OCI-LY1 (cell line): ENCODE data around the gene PRMT7.

Source experiments
- H2AFZ ChIP-seq: fragments of 200-600 bp; sonication (generic), shearing (Covaris generic); 2 replicates; pipeline ENCODE4 v1.6.0; 2014; ENCODE audit warnings: antibody characterized with exemption, mild to moderate bottlenecking, low read length
- H3F3A ChIP-seq: fragments of 200-600 bp; sonication (generic), shearing (Covaris generic); 2 replicates; pipeline ENCODE4 v1.6.0; 2014; ENCODE audit warnings: mild to moderate bottlenecking, antibody characterized with exemption, low read length, moderate library complexity; ENCODE audit not compliant: insufficient read depth
- H3K27ac ChIP-seq: fragments of 200-600 bp; sonication (generic); 2 replicates; pipeline ENCODE4 v1.5.1; 2014; ENCODE audit warnings: low read length, mixed run types, mild to moderate bottlenecking, low read depth; ENCODE audit not compliant: poor library complexity, severe bottlenecking
- H3K27me3 ChIP-seq: fragments of 200-600 bp; sonication (generic); 2 replicates; pipeline ENCODE4 v1.6.0; 2014; ENCODE audit warnings: antibody characterized with exemption, mild to moderate bottlenecking, low read length, moderate library complexity; ENCODE audit not compliant: insufficient read depth
- H3K36me3 ChIP-seq: fragments of 200-600 bp; sonication (generic); 2 replicates; pipeline ENCODE4 v1.6.1; 2014; ENCODE audit warnings: mild to moderate bottlenecking, antibody characterized with exemption, low read length, moderate library complexity, mixed read lengths; ENCODE audit not compliant: insufficient read depth
- H3K4me1 ChIP-seq: fragments of 200-600 bp; sonication (generic); 2 replicates; pipeline ENCODE4 v1.5.1; 2014; ENCODE audit warnings: mild to moderate bottlenecking, low read length, moderate library complexity; ENCODE audit not compliant: insufficient read depth, severe bottlenecking
- H3K4me2 ChIP-seq: fragments of 200-600 bp; sonication (generic), shearing (Covaris generic); 2 replicates; pipeline ENCODE4 v1.6.1; 2014; ENCODE audit warnings: low read length
- H3K4me3 ChIP-seq: fragments of 200-600 bp; sonication (generic); 2 replicates; pipeline ENCODE4 v1.5.1; 2014; ENCODE audit warnings: low read length, low read depth, mild to moderate bottlenecking, mixed read lengths; ENCODE audit not compliant: poor library complexity, severe bottlenecking
- H3K79me2 ChIP-seq: fragments of 200-600 bp; shearing (Covaris generic); 2 replicates; pipeline ENCODE4 v1.6.1; 2016; ENCODE audit warnings: mixed run types, low read length, mixed read lengths; ENCODE audit not compliant: insufficient read depth
- H3K9ac ChIP-seq: fragments of 200-600 bp; sonication (generic), shearing (Covaris generic); 2 replicates; pipeline ENCODE4 v1.6.1; 2014; ENCODE audit warnings: mild to moderate bottlenecking, low read length, mixed read lengths
- H3K9me2 ChIP-seq: fragments of 200-600 bp; sonication (generic), shearing (Covaris generic); 2 replicates; pipeline ENCODE4 v1.6.1; 2014; ENCODE audit warnings: low read depth, mild to moderate bottlenecking, low read length, mixed read lengths
- H3K9me3 ChIP-seq: fragments of 200-600 bp; shearing (Covaris generic); 2 replicates; pipeline ENCODE4 v1.6.1; 2014; ENCODE audit warnings: low read length, mixed read lengths
- H4K20me1 ChIP-seq: fragments of 200-600 bp; sonication (generic), shearing (Covaris generic); 2 replicates; pipeline ENCODE4 v1.6.0; 2016; ENCODE audit warnings: mild to moderate bottlenecking, low read length; ENCODE audit not compliant: insufficient read depth
- EZH2 ChIP-seq: fragments of 200-600 bp; sonication (generic), shearing (Covaris generic); IDR thresholded peaks from 2 replicates; pipeline ENCODE4 v1.8.0; 2017; ENCODE audit warnings: borderline replicate concordance, mixed run types, mild to moderate bottlenecking, antibody characterized with exemption, low read length, moderate library complexity, mixed read lengths
- TF ChIP-seq, protein P1 (sequence below): fragments of 200-600 bp; sonication (generic), shearing (Covaris generic); IDR thresholded peaks from 2 replicates; pipeline ENCODE4 v1.5.1; 2017; ENCODE audit warnings: mild to moderate bottlenecking, antibody characterized with exemption, low read length, moderate library complexity, mixed read lengths

PRMT7 gene

DNA sequence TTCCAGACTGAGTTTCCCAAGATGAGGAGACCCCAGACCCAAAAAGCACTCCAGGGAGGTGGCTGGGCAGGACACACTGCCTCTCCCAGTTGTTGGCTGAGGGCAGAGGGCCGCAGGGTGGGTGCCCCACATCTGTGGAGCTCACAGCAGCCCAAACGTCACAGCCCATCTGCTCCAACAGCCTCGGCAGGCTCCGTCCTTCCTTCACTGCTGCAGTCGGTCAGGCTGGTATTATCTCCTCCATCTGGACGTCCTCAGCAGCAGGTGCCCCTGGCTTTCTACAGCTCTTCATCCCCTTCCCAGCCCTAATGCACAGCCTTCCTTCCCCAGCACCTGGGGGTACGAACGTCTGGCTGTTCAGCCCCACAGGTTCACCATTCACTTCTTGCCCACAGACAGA lies 55.2 kb downstream of the PRMT7 start:
- Histone ChIP-seq H3K9me2 (no peaks in the 10 kb centered on the region), H3K79me2 (no peaks in the 10 kb centered on the region), H3K9ac (no peak overlapping the region), H3K4me3 (no peak overlapping the region), H3F3A (no peaks in the 10 kb centered on the region), H3K27ac (no peak overlapping the region), H3K27me3 (peaks cover 17% of the 10 kb centered on the region), H3K4me1 (peaks cover 10% of the 10 kb centered on the region), H3K4me2 (no peak overlapping the region), H3K9me3 (no peaks in the 10 kb centered on the region), H4K20me1 (no peaks in the 10 kb centered on the region), H2AFZ (no peak overlapping the region), H3K36me3 (peaks cover under 1% of the 10 kb centered on the region; the same call in 1 of the 2 replicates)
- TF ChIP-seq, protein P1, sequence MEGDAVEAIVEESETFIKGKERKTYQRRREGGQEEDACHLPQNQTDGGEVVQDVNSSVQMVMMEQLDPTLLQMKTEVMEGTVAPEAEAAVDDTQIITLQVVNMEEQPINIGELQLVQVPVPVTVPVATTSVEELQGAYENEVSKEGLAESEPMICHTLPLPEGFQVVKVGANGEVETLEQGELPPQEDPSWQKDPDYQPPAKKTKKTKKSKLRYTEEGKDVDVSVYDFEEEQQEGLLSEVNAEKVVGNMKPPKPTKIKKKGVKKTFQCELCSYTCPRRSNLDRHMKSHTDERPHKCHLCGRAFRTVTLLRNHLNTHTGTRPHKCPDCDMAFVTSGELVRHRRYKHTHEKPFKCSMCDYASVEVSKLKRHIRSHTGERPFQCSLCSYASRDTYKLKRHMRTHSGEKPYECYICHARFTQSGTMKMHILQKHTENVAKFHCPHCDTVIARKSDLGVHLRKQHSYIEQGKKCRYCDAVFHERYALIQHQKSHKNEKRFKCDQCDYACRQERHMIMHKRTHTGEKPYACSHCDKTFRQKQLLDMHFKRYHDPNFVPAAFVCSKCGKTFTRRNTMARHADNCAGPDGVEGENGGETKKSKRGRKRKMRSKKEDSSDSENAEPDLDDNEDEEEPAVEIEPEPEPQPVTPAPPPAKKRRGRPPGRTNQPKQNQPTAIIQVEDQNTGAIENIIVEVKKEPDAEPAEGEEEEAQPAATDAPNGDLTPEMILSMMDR, result no peak
- TF ChIP-seq EZH2, result no peak

DNA sequence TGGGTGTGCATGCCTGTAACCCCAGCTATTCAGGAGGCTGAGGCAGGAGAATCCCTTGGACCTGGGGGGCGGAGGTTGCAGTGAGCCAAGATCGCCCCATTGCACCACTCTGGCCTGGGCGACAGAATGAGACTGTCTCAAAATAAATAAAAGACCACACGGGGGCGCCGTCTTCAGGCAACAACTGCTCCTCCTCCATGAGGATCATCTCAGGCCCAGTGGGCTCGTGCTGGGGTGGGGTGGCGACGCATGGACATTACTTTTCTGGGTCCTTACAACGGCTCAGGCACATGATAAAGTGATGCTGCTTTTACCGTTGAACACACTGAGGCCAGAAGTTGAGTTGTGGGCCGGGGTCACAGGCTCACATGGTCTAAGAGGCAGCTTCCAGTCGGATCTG lies 56.2 kb downstream of the PRMT7 start:
- Histone ChIP-seq H3K79me2 (no peaks in the 10 kb centered on the region), H3K4me2 (no peak overlapping the region), H3K9me2 (no peaks in the 10 kb centered on the region), H3K9ac (no peak overlapping the region), H3K27ac (no peak overlapping the region), H3K36me3 (no peaks in the 10 kb centered on the region), H3K9me3 (no peaks in the 10 kb centered on the region), H3K27me3 (peaks cover 17% of the 10 kb centered on the region), H3K4me1 (peaks cover 10% of the 10 kb centered on the region), H2AFZ (no peak overlapping the region), H3K4me3 (no peak overlapping the region), H4K20me1 (no peaks in the 10 kb centered on the region), H3F3A (no peaks in the 10 kb centered on the region)
- TF ChIP-seq EZH2, result no peak
- TF ChIP-seq, protein P1, result peak; percentile 43

DNA sequence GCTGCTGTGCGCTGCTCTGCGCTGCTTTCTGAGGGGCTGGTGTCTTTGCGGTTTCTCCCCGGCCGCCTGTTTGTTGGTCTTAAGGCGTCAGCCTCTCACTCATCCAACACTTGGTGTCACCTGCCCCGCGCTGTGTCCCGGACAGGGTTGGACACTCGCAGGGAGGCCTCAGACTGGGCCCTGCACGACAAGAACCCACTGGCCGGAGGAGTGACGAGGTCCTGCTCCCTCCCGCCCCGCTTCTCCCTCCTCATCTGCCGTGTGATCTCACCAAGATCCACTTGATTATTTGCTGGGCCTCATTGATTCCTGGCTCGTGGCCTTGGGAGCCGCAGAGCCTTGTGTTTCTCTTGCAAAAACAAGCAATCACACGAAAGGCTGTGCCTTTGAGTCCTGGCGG lies 56.6 kb downstream of the PRMT7 start:
- Histone ChIP-seq H3K9ac (no peak overlapping the region), H2AFZ (no peak overlapping the region), H3K36me3 (no peaks in the 10 kb centered on the region), H3K9me2 (no peaks in the 10 kb centered on the region), H3K27me3 (peaks cover 17% of the 10 kb centered on the region), H3K27ac (no peak overlapping the region), H3K4me3 (no peak overlapping the region), H3K79me2 (no peaks in the 10 kb centered on the region), H4K20me1 (no peaks in the 10 kb centered on the region), H3K9me3 (no peaks in the 10 kb centered on the region), H3K4me2 (no peak overlapping the region), H3F3A (no peaks in the 10 kb centered on the region), H3K4me1 (peaks cover 10% of the 10 kb centered on the region)
- TF ChIP-seq, protein P1, result no peak; the same call in 1 of the 2 replicates
- no peak for TF ChIP-seq EZH2
